HG03565 (cell line): Measurements from ENCODE around the gene NUS1.
"Not testable (repeated sequence)": the region's sequence is repeated elsewhere in the genome, so short reads cannot be mapped to it uniquely, and the experiment has no call there.

Source experiments
- ATAC-seq: cut with Tn5 transposase; IDR thresholded peaks from one replicate; pipeline ENCODE4 v1.9.1; 2021; ENCODE audit warnings: mild to moderate bottlenecking, moderate library complexity; ENCODE audit not compliant: unreplicated experiment

The NUS1 gene

GRCh38 chr6:117674991-117675657 lies at the start of gene NUS1:
Gene NUS1, plus strand, starts transcription at chr6:117675469. Its CDS starts 202 bp downstream, at chr6:117675671.
- ATAC-seq, result peak; percentile 97

- ATAC-seq, result no peak
These were observed 47.7 kb upstream of the NUS1 start for GRCh38 chr6:117627533-117627932.

- no peak for ATAC-seq
These were observed 46.1 kb upstream of the NUS1 start for GRCh38 chr6:117629119-117629660.

GRCh38 chr6:117637770-117638169 lies 37.5 kb upstream of the NUS1 start:
- no peak for ATAC-seq

DNA sequence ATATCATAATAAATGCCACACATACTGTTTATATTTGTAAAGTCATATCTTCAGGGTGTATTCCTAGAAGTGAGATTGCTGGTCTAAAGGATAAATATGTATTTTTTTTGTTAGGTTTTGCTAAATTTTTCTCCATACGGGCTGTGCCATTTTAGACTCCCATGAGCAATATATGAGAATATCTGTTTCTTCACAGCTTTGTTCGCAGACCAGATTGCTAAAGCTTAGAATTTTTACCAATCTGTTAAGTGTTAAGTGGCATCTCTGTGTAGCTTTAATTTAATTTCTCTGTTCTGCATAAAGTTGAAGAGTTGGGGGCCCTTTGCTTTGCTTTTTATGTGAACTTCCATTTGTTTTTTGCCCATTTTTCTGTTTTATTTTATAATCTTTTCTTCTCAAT lies 32.3 kb upstream of the NUS1 start:
- ATAC-seq, result no peak

DNA sequence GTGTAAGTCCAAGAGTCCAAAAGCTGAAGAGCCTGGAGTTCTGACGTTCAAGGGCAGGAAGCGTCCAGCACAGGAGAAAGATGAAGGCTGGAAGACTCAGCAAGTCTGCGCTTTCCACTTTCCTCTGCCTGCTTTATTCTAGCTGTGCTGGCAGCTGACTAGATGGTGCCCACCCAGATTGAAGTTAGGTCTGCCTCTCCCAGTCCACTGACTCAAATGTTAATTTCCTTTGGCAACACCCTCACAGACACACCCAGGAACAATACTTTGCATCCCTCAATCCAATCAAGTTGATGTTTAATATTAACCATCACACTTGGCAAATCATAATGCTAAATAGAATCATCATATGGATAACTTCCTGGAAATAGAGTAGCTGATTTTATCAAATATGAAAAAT lies 23.3 kb upstream of the NUS1 start:
- not testable (repeated sequence) for ATAC-seq

- ATAC-seq, result no peak
These were observed 21.3 kb upstream of the NUS1 start for GRCh38 chr6:117653949-117654348.

GRCh38 chr6:117655380-117655779 lies 19.9 kb upstream of the NUS1 start:
- no peak for ATAC-seq

DNA sequence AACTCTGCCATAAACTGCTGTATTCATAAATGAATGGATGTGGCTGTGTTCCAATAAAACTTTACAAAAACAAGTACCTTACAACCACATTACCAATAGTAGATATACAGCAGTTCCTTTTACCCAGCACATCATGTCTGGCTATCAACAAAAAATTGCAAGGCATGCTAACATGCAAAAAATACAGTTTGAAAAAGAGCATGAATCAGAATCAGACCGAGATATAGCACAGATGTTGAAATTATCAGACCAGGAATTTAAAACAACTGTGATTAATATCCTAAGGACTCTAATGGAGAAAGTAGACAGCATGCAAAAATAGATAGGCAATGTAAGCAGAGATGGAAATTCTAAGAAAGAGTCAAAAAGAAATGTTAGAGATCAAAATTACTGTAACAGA lies 8.4 kb upstream of the NUS1 start:
- no peak for ATAC-seq

- ATAC-seq, result no peak
These were observed 6.5 kb upstream of the NUS1 start for GRCh38 chr6:117668736-117669135.

- ATAC-seq, result no peak
These were observed 766 bp upstream of the NUS1 start for GRCh38 chr6:117674503-117674902.

GRCh38 chr6:117675658-117676301 lies 511 bp downstream of the NUS1 start:
- peak; percentile 13 for ATAC-seq

GRCh38 chr6:117676577-117677218 lies 1.4 kb downstream of the NUS1 start:
- ATAC-seq, result no peak

- no peak for ATAC-seq
These were observed 2.4 kb downstream of the NUS1 start for GRCh38 chr6:117677553-117678141.

GRCh38 chr6:117681162-117681741 lies 6.0 kb downstream of the NUS1 start:
- ATAC-seq, result no peak

GRCh38 chr6:117684749-117685148 lies 9.5 kb downstream of the NUS1 start:
- no peak for ATAC-seq

GRCh38 chr6:117685359-117685758 lies 10.1 kb downstream of the NUS1 start:
- ATAC-seq, result no peak

DNA sequence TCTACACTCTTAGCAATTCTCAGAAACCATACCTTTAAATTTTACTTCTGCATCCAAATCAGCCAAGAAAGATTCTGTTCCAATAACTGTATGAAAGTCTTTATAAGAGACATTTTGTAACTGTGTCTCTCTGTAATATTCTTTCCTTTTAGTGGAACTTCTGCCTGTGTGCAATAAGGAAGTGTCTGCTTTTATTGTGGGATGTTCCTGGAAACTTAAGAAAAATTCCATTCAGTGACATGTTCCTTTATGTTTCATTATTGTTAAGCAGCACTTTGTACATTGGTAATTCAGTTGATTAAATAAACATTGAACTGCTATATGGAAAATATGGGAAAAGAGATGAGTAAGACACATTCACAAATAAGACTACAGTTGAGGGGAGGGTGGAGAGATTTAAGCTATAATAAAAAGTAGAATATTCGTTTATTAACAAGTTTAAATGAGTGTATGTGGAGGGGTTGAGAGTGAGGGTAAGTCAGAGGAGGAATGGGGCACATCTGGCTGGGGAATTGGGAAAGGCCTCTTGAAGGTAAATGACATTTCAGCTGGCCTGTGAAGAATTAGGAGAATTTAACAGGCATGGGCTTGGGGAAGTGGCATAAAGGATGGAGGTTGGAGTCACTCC lies 11.9 kb downstream of the NUS1 start:
- ATAC-seq, result no peak

GRCh38 chr6:117689584-117689983 lies 14.3 kb downstream of the NUS1 start:
- not testable (repeated sequence) for ATAC-seq

GRCh38 chr6:117706504-117706903 lies 31.2 kb downstream of the NUS1 start:
- no peak for ATAC-seq
